Prostate gland (tissue), 2 donors: ENCODE data around the gene NPEPPS. TPM values are rescaled to one million over a fixed set of nuclear protein-coding genes. Genes with fewer than 3 reads are reported as not detected.

Experiments
- DNase-seq: peaks from one replicate; pipeline ENCODE4 v3.0.0-alpha.2; 2019; ENCODE audit warnings: low spot score
- H3K27ac ChIP-seq, 2 donors: fragments of 200-600 bp; sonication (generic); 2 replicates each; pipeline ENCODE4 v1.5.1; 2017 to 2019
- H3K27me3 ChIP-seq: fragments of 200-600 bp; sonication (generic); replicated peaks from 2 replicates; pipeline ENCODE4 v1.5.1; 2019; ENCODE audit not compliant: insufficient read depth
- H3K36me3 ChIP-seq, 2 donors: fragments of 200-600 bp; sonication (generic); 1 replicate in 1 of 2; 2 replicates in 1 of 2; pipeline versions ENCODE4 v1.5.1 to v1.8.1; 2017 to 2019
- H3K4me1 ChIP-seq: fragments of 200-600 bp; sonication (generic); replicated peaks from 2 replicates; pipeline ENCODE4 v1.5.1; 2019
- H3K4me3 ChIP-seq, 2 donors: fragments of 200-600 bp; sonication (generic); 2 replicates each; pipeline ENCODE4 v1.5.1; 2017 to 2019
- H3K9me3 ChIP-seq: fragments of 200-600 bp; sonication (generic); 2 replicates; pipeline ENCODE4 v1.5.1; 2017
- POLR2A ChIP-seq: fragments of 450-650 bp; IDR thresholded peaks from one replicate; pipeline ENCODE4 v1.6.1; 2016; ENCODE audit warnings: antibody characterized with exemption, mild to moderate bottlenecking
- POLR2AphosphoS5 ChIP-seq: sonication (generic); formaldehyde crosslinking; IDR thresholded peaks from one replicate; pipeline ENCODE4 v1.6.1; 2017; ENCODE audit warnings: antibody characterized with exemption
- WGBS: methylation state at CpG from one replicate; pipeline ENCODE4 v1.1.5; 2018; 5-methylcytosine and 5-hydroxymethylcytosine counted together
- intact Hi-C: fragments of 100-400 bp; cut with DNase I; formaldehyde crosslinking; loops from one replicate; pipeline ENCODE4 v1.14.2; 2022
- total RNA-seq, 2 donors: library from RNA; depleted of rRNA; stranded (reverse); fragments of >200 nt; gene quantifications; one replicate each; pipeline ENCODE4 v1.1.0, GENCODE V29; 2016
- TF ChIP-seq, protein P1 (sequence below), 4 experiments: fragments of 200-600 bp in 2 of 4; fragments of 450-650 bp in 2 of 4; sonication (generic) in 2 of 4; IDR thresholded peaks; 1 replicate in 3 of 4; 2 replicates in 1 of 4; pipeline ENCODE4 v1.5.1; 2016 to 2019; ENCODE audit warnings: antibody characterized with exemption in 4 of 4, mild to moderate bottlenecking in 2 of 4, moderate library complexity in 2 of 4

The NPEPPS gene
- total RNA-seq, 2 donors from 2014 or later = 67.1 to 70.4 TPM

DNA sequence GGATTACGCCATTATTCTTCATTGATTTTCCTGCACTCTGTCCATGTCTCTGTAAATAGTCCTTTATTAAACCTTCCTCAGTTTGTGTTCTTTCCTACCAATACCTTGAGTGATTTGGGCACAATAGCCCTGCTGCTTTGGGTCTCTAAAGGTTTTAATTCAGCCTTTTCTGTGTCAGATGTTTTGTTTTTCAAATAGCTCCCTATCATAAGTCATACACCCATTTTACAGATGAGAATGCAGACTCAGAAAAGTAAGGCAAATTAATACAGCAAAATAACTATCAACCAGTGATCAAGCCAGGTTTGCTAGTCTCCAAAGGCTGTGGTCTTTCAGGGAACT lies 93.8 kb downstream of the NPEPPS start:
- no peaks in the 10 kb centered on the region for H3K27me3 ChIP-seq
- no peaks in the 10 kb centered on the region for H3K9me3 ChIP-seq
- intact Hi-C loops = no loop called here
- no peaks in the 10 kb centered on the region for H3K36me3 ChIP-seq
- TF ChIP-seq, protein P1, sequence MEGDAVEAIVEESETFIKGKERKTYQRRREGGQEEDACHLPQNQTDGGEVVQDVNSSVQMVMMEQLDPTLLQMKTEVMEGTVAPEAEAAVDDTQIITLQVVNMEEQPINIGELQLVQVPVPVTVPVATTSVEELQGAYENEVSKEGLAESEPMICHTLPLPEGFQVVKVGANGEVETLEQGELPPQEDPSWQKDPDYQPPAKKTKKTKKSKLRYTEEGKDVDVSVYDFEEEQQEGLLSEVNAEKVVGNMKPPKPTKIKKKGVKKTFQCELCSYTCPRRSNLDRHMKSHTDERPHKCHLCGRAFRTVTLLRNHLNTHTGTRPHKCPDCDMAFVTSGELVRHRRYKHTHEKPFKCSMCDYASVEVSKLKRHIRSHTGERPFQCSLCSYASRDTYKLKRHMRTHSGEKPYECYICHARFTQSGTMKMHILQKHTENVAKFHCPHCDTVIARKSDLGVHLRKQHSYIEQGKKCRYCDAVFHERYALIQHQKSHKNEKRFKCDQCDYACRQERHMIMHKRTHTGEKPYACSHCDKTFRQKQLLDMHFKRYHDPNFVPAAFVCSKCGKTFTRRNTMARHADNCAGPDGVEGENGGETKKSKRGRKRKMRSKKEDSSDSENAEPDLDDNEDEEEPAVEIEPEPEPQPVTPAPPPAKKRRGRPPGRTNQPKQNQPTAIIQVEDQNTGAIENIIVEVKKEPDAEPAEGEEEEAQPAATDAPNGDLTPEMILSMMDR (IDR thresholded peaks at IDR 0.05) = no peak
- TF ChIP-seq POLR2AphosphoS5 = no peak
- no peak for TF ChIP-seq POLR2A
- no peak overlapping the region for H3K27ac ChIP-seq
- WGBS = 97% methylated on average over 1 of the region's 1 CpG
- H3K4me3 ChIP-seq = no peak overlapping the region
- no peaks in the 10 kb centered on the region for H3K4me1 ChIP-seq
- DNase-seq = no peak

DNA sequence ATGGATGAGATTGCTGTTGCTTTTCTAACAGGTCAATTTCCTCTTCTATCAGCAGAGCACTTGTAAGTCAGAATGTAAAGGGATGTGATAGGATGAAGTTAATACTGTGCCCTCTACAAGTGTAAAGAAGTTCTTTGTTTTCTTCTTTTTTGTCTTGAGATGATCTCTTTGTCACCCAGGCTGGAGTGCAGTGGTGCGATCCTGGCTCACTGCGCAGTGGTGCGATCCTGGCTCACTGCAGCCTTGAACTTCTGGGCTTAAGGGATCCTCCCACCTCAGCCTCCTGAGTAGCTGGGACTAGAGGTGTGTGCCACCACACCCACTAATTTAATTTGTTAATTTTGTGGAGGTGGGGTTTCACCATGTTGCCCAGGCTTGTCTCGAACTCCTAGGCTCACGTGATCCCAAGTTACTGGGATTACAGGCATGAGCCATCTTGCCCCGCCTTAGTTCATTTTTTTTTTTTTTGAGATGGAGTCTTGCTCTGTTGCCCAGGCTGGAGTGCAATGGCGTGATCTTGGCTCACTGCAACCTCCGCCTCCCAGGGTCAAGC lies 97.2 kb downstream of the NPEPPS start:
- Histone ChIP-seq H3K36me3 (no peaks in the 10 kb centered on the region), H3K27me3 (no peaks in the 10 kb centered on the region), H3K4me1 (no peaks in the 10 kb centered on the region), H3K27ac (no peak overlapping the region), H3K9me3 (no peaks in the 10 kb centered on the region), H3K4me3 (no peak overlapping the region)
- 96% methylated on average over 8 of the region's 8 CpGs for WGBS
- TF ChIP-seq, protein P1 (IDR thresholded peaks at IDR 0.05) = no peak
- TF ChIP-seq POLR2AphosphoS5 (no peak), POLR2A (no peak)
- no peak for DNase-seq
- intact Hi-C loops = no loop called here

DNA sequence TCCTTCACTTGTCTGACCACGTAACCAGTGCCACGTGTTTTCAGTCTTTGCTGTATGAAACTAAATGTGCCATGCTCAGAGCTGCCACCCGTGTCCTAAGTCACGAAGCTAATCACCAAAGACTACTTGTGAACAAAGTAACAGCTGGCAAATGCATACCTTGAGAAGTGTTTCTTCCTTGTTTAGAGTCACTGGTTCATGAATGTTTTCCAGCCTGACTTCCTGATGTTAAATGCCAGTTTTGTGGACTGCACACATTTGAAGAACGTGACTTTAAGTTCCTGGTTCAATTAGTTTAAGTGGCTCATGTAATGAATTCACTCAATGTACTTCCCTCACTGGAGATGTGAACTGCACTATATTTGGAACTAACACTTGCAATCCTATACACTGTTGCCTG lies 98.9 kb downstream of the NPEPPS start:
- Histone ChIP-seq H3K9me3 (no peaks in the 10 kb centered on the region), H3K27ac (no peak overlapping the region), H3K36me3 (no peaks in the 10 kb centered on the region), H3K4me1 (no peaks in the 10 kb centered on the region), H3K27me3 (no peaks in the 10 kb centered on the region), H3K4me3 (no peak overlapping the region)
- 60% methylated on average over 5 of the region's 5 CpGs for WGBS
- intact Hi-C loops = no loop called here
- TF ChIP-seq, protein P1 (IDR thresholded peaks at IDR 0.05) = no peak
- no peak for TF ChIP-seq POLR2AphosphoS5
- TF ChIP-seq POLR2A = no peak
- DNase-seq = no peak

DNA sequence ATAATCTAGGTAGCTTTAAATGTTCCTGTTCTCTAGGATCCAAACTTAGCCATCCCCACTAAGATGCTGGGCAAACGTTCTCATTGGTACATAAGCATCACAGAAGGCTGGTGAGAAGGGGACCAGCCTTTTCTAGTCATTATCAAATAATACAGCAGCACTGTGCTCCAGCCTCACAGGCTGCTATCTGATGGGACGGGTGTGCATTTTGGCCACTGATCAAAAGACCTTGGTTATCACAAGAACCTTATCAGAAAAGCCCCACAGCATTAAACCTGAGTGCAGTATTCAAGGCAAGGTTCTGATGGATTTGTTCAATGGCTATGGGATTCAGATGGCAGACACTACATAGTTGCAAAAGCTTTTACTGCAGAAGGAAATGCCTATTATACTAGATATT lies 99.7 kb downstream of the NPEPPS start:
- H3K27me3 ChIP-seq = no peaks in the 10 kb centered on the region
- no peaks in the 10 kb centered on the region for H3K4me1 ChIP-seq
- H3K36me3 ChIP-seq = no peaks in the 10 kb centered on the region
- TF ChIP-seq POLR2A = no peak
- TF ChIP-seq, protein P1 (IDR thresholded peaks at IDR 0.05) = no peak
- no peak for TF ChIP-seq POLR2AphosphoS5
- H3K9me3 ChIP-seq = no peaks in the 10 kb centered on the region
- intact Hi-C loops = no loop called here
- H3K27ac ChIP-seq = no peak overlapping the region
- H3K4me3 ChIP-seq = no peak overlapping the region
- no peak for DNase-seq
- WGBS = 83% methylated on average over 2 of the region's 2 CpGs

DNA sequence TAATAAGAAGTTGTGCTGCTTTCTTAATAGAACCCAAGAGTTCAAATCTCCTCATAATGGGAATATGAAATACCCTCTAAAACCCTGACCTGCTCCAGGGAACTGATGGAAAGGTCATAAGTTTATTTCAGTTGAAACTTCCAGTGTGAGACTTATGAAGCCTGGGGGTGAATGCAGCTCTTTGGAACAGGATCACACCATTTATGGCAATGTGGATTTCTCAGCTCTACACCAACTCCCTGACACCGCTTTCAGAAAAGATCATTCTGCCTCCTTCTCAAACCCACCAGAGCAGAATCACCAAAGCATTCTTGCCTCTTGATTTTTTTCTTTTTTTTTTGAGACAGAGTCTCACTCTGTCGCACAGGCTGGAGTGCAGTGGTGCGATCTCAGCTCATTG lies 102.1 kb downstream of the NPEPPS start:
- Histone ChIP-seq H3K4me3 (no peak overlapping the region), H3K36me3 (no peaks in the 10 kb centered on the region), H3K27ac (no peak overlapping the region), H3K4me1 (no peaks in the 10 kb centered on the region), H3K9me3 (no peaks in the 10 kb centered on the region), H3K27me3 (no peaks in the 10 kb centered on the region)
- TF ChIP-seq POLR2A (no peak), POLR2AphosphoS5 (no peak)
- TF ChIP-seq, protein P1 (IDR thresholded peaks at IDR 0.05) = no peak
- no peak for DNase-seq
- intact Hi-C loops = no loop called here
- 92% methylated on average over 3 of the region's 3 CpGs for WGBS
